Fibroblast of the conjunctiva (primary cell): Measurements from ENCODE around the gene CHST9.
"Not testable (repeated sequence)": the region's sequence is repeated elsewhere in the genome, so short reads cannot be mapped to it uniquely, and the experiment has no call there.

Source experiments
- DNase-seq: peaks from one replicate; pipeline ENCODE4 v3.0.0-alpha.2; 2010; ENCODE audit warnings: low read depth

CHST9 gene

DNA sequence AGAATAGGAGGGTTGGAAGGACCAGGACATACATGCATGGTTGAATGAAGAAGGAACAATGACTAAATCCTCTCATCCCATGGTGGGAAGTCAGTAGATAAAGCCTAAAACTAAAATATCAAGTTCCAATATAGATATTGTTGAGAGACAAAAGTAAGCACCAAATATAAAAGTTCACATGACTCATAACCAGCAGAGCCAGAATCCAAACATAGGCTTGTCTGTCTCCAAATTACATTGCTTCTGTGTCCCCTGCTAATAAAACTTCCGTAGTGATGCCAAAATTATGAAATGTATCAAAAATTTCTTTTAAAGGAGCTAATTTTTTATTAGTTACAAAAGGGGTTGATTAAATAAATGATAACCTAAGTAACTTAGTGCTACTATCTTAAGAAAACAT is 19.7 kb downstream of the CHST9 start:
- DNase-seq, result no peak

DNA sequence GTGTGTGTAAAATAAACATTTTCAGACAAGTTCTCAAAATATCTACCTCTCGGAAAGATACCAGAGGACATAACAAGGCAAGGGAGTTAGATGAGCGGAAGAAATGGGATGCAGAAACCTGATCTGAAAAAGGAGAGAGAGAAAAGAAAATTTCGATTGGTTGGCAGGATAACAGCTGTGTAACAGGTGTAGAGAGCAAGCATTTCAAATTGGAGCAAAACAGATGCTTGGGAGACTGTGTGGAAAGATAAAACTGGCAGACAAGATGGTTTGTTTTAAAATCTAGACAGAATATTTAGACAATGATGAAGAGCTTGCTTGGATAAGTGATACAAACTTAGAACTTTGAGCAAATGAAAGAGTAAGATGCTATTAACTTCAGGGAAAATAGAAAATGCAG is 20.2 kb downstream of the CHST9 start:
- DNase-seq, result no peak

GRCh38 chr18:27163197-27163716 is 21.9 kb downstream of the CHST9 start:
- not testable (repeated sequence) for DNase-seq

- not testable (repeated sequence) for DNase-seq
Observed at GRCh38 chr18:27149240-27149639, 35.9 kb downstream of the CHST9 start.

- DNase-seq, result no peak
Observed at GRCh38 chr18:27144672-27145071, 40.4 kb downstream of the CHST9 start.

- DNase-seq, result no peak
Observed at GRCh38 chr18:27143580-27144287, 41.4 kb downstream of the CHST9 start.

GRCh38 chr18:27142891-27143290 is 42.2 kb downstream of the CHST9 start:
- DNase-seq, result no peak

DNA sequence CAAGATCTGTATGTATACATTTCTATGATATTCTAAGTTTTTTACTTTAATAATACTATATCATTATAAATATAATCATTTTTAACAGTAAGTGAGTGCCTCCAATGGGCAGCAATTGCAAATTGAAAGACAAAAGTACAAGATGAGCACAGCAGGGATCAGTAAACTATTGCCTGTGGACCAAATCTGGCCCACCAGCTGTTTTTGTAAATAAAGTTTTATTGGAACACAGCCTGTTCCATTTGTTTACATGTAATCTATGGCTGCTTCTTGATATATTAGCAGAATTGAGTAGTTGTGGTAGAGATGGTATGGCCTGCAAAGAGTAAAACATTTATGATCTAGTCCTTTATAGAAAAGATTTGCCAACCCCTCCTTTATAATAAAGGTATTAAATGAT is 43.2 kb downstream of the CHST9 start:
- DNase-seq, result no peak

- no peak for DNase-seq
Observed at GRCh38 chr18:27138079-27138478, 47.0 kb downstream of the CHST9 start.

DNA sequence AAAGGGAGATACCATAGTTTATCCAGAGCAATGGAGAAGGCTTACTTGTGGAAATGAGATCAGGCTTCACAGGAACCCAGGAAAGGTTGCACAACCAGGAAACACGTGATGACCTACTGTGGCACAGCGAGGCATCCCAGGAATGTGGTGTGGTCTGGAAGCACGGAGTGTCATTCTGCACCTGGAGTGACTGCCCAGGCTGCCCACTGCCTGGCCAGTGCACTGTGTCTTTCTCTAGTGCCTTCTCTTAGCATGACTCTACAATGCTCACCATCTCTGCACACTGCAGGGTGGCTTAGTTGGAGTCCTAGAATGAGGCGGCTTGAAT is 48.9 kb downstream of the CHST9 start:
- no peak for DNase-seq

GRCh38 chr18:27135504-27136207 is 49.5 kb downstream of the CHST9 start:
- DNase-seq, result no peak

DNA sequence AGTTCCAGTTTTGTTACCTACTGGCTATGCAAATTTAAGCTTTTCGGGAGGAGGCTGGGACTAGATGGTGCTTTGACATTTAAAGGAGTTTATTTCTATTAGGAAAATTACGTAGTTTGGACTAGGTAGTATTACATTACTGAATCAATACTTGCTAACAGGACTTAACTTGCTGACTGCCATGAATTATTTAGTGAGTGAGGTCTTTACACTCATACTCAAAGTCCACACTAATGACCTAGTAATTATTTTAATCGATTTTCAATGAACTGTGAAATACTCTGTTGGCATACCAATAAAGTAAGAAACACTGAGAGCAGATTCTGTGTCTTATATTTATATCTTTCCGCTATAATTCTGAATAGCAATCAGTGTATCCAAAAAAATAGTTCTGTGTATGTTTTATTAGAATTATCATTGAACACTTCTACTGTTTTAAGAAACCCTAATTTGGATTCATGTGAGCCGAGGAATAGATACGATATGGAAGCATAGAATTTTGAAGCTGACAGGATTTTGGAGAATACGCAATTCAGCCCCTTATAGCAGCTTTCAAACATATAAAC is 55.0 kb downstream of the CHST9 start:
- no peak for DNase-seq

- no peak for DNase-seq
Observed at GRCh38 chr18:27124196-27124595, 60.9 kb downstream of the CHST9 start.

DNA sequence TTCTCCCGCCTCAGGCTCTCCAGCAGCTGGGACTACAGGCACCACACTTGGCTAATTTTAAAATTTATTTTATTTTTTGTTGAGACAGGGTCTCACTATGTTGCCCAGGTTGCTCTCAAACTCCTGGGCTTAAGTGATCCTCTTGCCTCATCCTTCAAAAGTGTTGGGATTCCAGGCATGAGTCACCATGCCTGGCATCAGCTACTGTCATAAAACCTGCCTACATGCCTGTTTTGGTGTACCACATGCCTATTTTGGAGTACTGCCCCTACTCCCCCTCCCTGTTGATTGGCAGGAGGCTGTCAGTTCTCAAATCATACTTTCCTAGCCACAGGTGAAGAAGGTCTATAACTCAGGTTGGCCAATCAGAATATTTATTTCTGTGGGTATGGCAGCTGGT is 64.0 kb downstream of the CHST9 start:
- no peak for DNase-seq

- no peak for DNase-seq
Observed at GRCh38 chr18:27120246-27120645, 64.9 kb downstream of the CHST9 start.

- no peak for DNase-seq
Observed at GRCh38 chr18:27118973-27119372, 66.1 kb downstream of the CHST9 start.

- no peak for DNase-seq
Observed at GRCh38 chr18:27114842-27115241, 70.3 kb downstream of the CHST9 start.

DNA sequence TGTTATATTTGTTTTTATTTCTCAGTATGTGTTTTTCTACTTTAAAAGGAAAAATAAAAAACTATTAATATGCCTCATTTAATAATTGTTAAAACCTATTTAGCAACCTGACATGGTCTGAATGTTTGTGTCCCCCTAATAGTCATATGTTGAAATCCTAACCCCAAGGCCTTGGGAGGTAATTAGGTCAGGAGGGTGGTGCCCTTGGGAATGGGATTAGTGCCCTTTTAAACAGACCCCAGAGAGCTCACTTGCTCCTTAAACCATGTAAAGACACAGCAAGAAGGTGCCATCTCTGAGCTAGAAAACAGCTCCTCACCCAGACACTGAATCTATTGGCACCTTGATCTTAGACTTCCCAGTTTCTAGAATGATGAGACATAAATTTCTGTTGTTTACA is 71.8 kb downstream of the CHST9 start:
- DNase-seq, result no peak

- no peak for DNase-seq
Observed at GRCh38 chr18:27110319-27110718, 74.8 kb downstream of the CHST9 start.

GRCh38 chr18:27109451-27109850 is 75.7 kb downstream of the CHST9 start:
- no peak for DNase-seq

- no peak for DNase-seq
Observed at GRCh38 chr18:27108842-27109241, 76.3 kb downstream of the CHST9 start.

DNA sequence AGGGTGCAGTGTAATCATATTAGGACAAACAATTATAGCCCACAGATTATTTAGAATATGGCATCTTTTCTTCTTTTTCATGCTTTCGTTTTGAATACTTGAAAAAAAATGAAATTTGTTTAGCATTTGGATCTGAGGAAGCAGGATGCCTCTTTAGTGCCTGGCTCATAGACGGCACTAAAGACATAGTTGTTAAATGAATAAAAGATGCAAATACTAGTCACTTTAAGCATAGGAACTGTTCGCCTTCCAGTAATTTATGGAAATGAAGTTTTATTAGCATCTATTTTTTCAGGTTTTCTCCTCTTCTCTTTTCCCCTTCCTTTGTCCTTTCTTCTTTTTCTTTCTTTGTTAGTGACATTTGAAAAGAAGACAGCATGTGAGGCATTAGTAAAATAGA is 80.4 kb downstream of the CHST9 start:
- no peak for DNase-seq

DNA sequence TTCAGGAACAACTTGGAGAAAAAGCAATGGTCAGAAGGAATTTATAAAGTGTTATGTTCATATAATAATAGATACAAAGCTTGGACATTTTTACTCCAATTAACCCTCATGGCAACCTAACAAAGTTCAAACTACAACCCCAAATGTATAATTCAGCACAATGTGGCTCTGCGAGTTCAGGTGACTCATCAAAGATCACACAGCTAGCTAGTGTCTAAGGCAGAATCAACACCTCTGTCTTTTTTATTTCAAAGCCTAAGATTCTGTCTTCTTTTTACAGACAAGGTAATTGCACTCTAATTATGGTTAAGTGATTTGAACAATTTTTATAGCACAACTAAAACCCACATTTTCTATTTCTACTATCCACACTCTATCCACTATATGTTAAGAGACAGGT is 90.5 kb downstream of the CHST9 start:
- DNase-seq, result no peak
